GM19463 (cell line): Measurements from ENCODE around the gene INTS13.
A peak's percentile ranks its signal among the peaks of the same experiment; 100 is the strongest.
"Not testable (repeated sequence)": the region's sequence is repeated elsewhere in the genome, so short reads cannot be mapped to it uniquely, and the experiment has no call there.

Experiments used
- ATAC-seq: cut with Tn5 transposase; IDR thresholded peaks from one replicate; pipeline ENCODE4 v1.9.1; 2021; ENCODE audit warnings: mild to moderate bottlenecking, moderate library complexity; ENCODE audit not compliant: unreplicated experiment

Gene INTS13

GRCh38 chr12:26870491-26871419, 67.0 kb downstream of the INTS13 start:
- no peak for ATAC-seq

- ATAC-seq: no peak
These were observed 67.8 kb downstream of the INTS13 start for GRCh38 chr12:26869908-26870459.

- ATAC-seq: no peak
These were observed 68.7 kb downstream of the INTS13 start for GRCh38 chr12:26869104-26869494.

- no peak for ATAC-seq
These were observed 69.2 kb downstream of the INTS13 start for GRCh38 chr12:26868447-26869103.

DNA sequence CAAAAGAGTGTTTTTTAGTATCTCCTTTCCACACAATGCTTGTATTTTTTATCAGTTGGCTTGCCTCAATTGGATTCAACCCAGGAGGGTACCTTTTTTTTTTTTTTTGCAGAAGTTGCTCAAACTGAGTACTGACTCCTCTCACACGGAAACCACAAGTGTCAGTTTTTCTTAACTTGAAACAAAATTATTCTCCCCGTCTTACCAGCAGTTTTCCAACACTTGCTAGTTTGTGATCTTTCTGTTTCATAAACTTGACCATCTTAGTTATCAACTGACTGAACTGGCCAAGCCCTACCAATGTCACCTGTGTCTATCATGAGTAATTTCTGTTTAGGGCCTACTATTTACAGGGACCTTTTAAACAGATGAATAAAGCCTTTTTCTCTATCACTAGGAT, 70.7 kb downstream of the INTS13 start:
- ATAC-seq: peak; percentile 78

GRCh38 chr12:26863515-26863914, 74.3 kb downstream of the INTS13 start:
- ATAC-seq: no peak

- ATAC-seq: not testable (repeated sequence)
These were observed 75.0 kb downstream of the INTS13 start for GRCh38 chr12:26862787-26863186.

DNA sequence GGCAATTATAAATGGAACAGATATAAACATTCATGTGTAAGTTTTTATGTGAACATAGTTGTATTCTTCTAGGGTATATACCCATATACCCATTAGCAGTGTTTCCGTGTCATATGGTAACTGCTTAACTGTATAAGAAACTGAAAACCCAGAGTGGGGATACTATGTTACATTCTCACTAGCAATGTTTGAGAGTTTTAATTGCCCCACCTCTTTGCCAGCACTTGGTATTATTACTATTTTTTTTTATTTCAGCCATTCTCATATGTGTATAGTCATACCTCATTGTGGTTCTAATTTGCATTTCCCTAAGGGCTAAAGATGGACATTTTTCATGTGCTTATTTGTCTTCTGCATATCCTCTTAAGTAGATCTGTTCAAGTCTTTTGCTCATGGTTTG, 76.1 kb downstream of the INTS13 start:
- ATAC-seq: no peak

DNA sequence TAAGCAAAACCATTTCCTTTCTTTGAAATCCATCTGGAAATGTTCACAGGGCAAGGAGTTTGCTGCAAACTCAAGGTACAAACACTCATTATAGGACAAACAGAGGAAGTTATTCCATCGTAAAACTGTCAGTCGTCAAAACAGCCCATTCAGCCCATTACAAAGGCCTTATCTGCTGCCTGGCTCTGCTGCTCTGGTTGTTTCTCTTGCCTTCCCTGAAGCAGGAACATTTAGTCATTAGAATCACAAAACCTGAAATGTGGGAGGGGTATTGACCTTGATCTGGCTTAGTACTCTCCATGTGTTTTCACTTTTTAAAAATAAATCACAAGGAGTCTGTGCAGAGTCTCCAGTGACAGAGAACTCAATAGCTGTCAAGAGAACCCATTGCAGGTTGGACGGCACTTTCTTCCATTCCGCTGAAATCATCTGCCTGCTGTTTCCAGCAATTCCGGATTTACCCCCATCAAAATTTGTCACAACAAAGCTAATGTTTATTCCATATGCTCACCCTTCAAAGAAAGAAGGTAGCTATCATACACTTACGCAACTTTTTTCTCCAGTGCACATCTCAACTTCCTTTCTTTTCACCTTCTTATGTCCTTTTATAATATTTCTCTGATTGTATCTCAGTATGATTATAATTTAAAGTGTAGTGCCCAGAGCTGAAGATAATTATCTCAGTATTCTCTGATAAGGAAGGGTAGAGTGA, 80.2 kb downstream of the INTS13 start:
- no peak for ATAC-seq

GRCh38 chr12:26855337-26855736, 82.4 kb downstream of the INTS13 start:
- ATAC-seq: no peak
